SK-N-SH (cell line): ENCODE data around the gene FLAD1. TPM values are rescaled to one million over a fixed set of nuclear protein-coding genes. Genes with fewer than 3 reads are reported as not detected.

Experiments
- CTCF ChIA-PET: fragments of 300-600, 350-600 bp; formaldehyde crosslinking; extraction: SDS; loops from one replicate; lab custom pipeline; 2021; lab: Yijun Ruan, JAX
- POLR2A ChIA-PET: fragments of 350-600 bp; sonication (Branson Sonifier 250); formaldehyde crosslinking; extraction: SDS; loops from one replicate; lab custom pipeline; 2020; ENCODE audit warnings: antibody characterized with exemption, inconsistent platforms; lab: Yijun Ruan, JAX
- DNase-seq: peaks from one replicate; pipeline ENCODE4 v3.0.0; 2012
- H2AFZ ChIP-seq: fragments of 200-600 bp; sonication (generic); 2 replicates; pipeline ENCODE4 v1.8.1; 2016; ENCODE audit warnings: antibody characterized with exemption, mild to moderate bottlenecking, low read depth
- H3F3A ChIP-seq: fragments of 200-600 bp; sonication (generic); replicated peaks from 2 replicates; pipeline ENCODE3; 2016; ENCODE audit warnings: antibody characterized with exemption, mild to moderate bottlenecking; ENCODE audit not compliant: insufficient read depth
- H3K27ac ChIP-seq, 2 experiments: fragments of 200-500 bp in 1 of 2; fragments of 200-600 bp in 1 of 2; sonication (Bioruptor generic) in 1 of 2; sonication (generic), shearing (Covaris generic) in 1 of 2; 2 replicates each; pipeline versions ENCODE4 v1.5.1 to v1.6.1; 2014 to 2016; ENCODE audit warnings: low read depth in 2 of 2, inconsistent platforms in 1 of 2, low read length in 1 of 2, mild to moderate bottlenecking in 1 of 2, mixed read lengths in 1 of 2
- H3K27me3 ChIP-seq: fragments of 200-600 bp; sonication (generic), shearing (Covaris generic); 2 replicates; pipeline ENCODE4 v1.6.1; 2016; ENCODE audit warnings: mixed run types; ENCODE audit not compliant: insufficient read depth
- H3K36me3 ChIP-seq, 2 experiments: fragments of 200-500 bp in 1 of 2; fragments of 200-600 bp in 1 of 2; sonication (Bioruptor generic) in 1 of 2; sonication (generic) in 1 of 2; replicated peaks in 1 of 2; 2 replicates each; pipeline versions ENCODE3 to v1.5.1; 2014 to 2016; ENCODE audit warnings: low read length in 1 of 2, mild to moderate bottlenecking in 1 of 2; ENCODE audit not compliant: insufficient read depth in 2 of 2, control insufficient read depth in 1 of 2
- H3K4me1 ChIP-seq, 2 experiments: fragments of 200-500 bp in 1 of 2; fragments of 200-600 bp in 1 of 2; sonication (Bioruptor generic) in 1 of 2; sonication (generic), shearing (Covaris generic) in 1 of 2; 2 replicates each; pipeline versions ENCODE4 v1.5.1 to v1.6.1; 2014 to 2016; ENCODE audit warnings: low read depth in 1 of 2, low read length in 1 of 2, mixed run types in 1 of 2; ENCODE audit not compliant: insufficient read depth in 2 of 2, control insufficient read depth in 1 of 2
- H3K4me2 ChIP-seq: fragments of 200-600 bp; sonication (generic), shearing (Covaris generic); 2 replicates; pipeline ENCODE4 v1.6.1; 2017; ENCODE audit warnings: mixed run types
- H3K4me3 ChIP-seq, 2 experiments: fragments of 200-500 bp in 1 of 2; fragments of 200-600 bp in 1 of 2; sonication (Bioruptor generic) in 1 of 2; sonication (generic), shearing (Covaris generic) in 1 of 2; 2 replicates each; pipeline versions ENCODE4 v1.5.1 to v1.8.1; 2014 to 2016; ENCODE audit warnings: low read depth in 2 of 2, inconsistent platforms in 1 of 2, low read length in 1 of 2, mild to moderate bottlenecking in 1 of 2, mixed read lengths in 1 of 2, moderate library complexity in 1 of 2
- H3K79me2 ChIP-seq: fragments of 200-600 bp; sonication (generic); 2 replicates; pipeline ENCODE4 v1.8.1; 2017; ENCODE audit warnings: mild to moderate bottlenecking; ENCODE audit not compliant: insufficient read depth
- H3K9ac ChIP-seq: fragments of 200-600 bp; sonication (generic); 2 replicates; pipeline ENCODE4 v1.6.1; 2017; ENCODE audit warnings: mixed run types
- H3K9me2 ChIP-seq: fragments of 200-600 bp; sonication (generic); 2 replicates; pipeline ENCODE4 v1.6.1; 2017; ENCODE audit warnings: mixed run types
- H3K9me3 ChIP-seq: fragments of 200-600 bp; sonication (generic); 2 replicates; pipeline ENCODE4 v1.6.1; 2017; ENCODE audit warnings: mixed run types, mild to moderate bottlenecking, moderate library complexity
- H4K20me1 ChIP-seq: fragments of 200-600 bp; sonication (generic); 2 replicates; pipeline ENCODE4 v1.6.1; 2017; ENCODE audit warnings: mild to moderate bottlenecking, mixed run types; ENCODE audit not compliant: insufficient read depth
- EP300 ChIP-seq, 2 experiments: IDR thresholded peaks; 2 replicates each; pipeline versions ENCODE4 v1.4.0 to v1.6.1; 2012; ENCODE audit warnings: borderline replicate concordance in 1 of 2, low read depth in 1 of 2, low read length in 1 of 2
- IRF3 ChIP-seq: fragments of 150-350 bp; IDR thresholded peaks from 2 replicates; pipeline ENCODE4 v1.6.1; 2016; ENCODE audit warnings: mild to moderate bottlenecking, low read depth, low read length
- MEF2A ChIP-seq: IDR thresholded peaks from 2 replicates; pipeline ENCODE4 v1.4.0; 2012; ENCODE audit warnings: low read depth, borderline replicate concordance
- RAD21 ChIP-seq: IDR thresholded peaks from 2 replicates; pipeline ENCODE4 v1.6.1; 2012; ENCODE audit warnings: mild to moderate bottlenecking, low read length
- RCOR1 ChIP-seq: fragments of 150-350 bp; IDR thresholded peaks from 2 replicates; pipeline ENCODE4 v1.6.1; 2017; ENCODE audit warnings: antibody characterized with exemption, low read length
- SIN3A ChIP-seq: IDR thresholded peaks from 2 replicates; pipeline ENCODE4 v1.6.1; 2012; ENCODE audit warnings: low read depth, mild to moderate bottlenecking, low read length, moderate library complexity, borderline replicate concordance
- SMC3 ChIP-seq: IDR thresholded peaks from 2 replicates; pipeline ENCODE4 v1.6.1; 2012; ENCODE audit warnings: low read depth, low read length, improper control_type of control experiment
- WGBS: methylation state at CpG from one replicate; pipeline ENCODE4 v1.1.6; 2017; ENCODE audit warnings: low lambda C conversion rate; 5-methylcytosine and 5-hydroxymethylcytosine counted together
- polyA plus RNA-seq, 3 experiments: library from polyadenylated mRNA; depleted of rRNA; stranded (reverse); fragments of >200 nt; gene quantifications; 2 replicates each; pipeline ENCODE4 v1.2.3, GENCODE V29; 2012

FLAD1 gene
- polyA plus RNA-seq, 1 of the 3 experiments (the other 2 are of a cell fraction): 50.8 TPM

- H3K9me3 ChIP-seq: no peaks in the 10 kb centered on the region
- no peak overlapping the region for H3K4me2 ChIP-seq
- no peak overlapping the region for H3K4me3 ChIP-seq
- peaks cover 2 to 26% of the 10 kb centered on the region in 2 experiments; a peak in 3 of 4 replicates for H3K4me1 ChIP-seq
- no peak overlapping the region for H3K9ac ChIP-seq
- H3F3A ChIP-seq: peaks cover 5% of the 10 kb centered on the region
- ChIA-PET POLR2A (interaction anchor here (1.2 kb wide), 1 partner anchor 32 kb away, joined by 3 read pairs; no protein-coding TSS in a partner anchor), CTCF (interaction anchor here (1.1 to 37.5 kb wide), 6 partner anchors 11 to 93 kb away, joined by 3 to 640 read pairs (median 8); partner anchors contain the start of genes LENEP, PYGO2 and ZBTB7B)
- no peak for DNase-seq
- H3K36me3 ChIP-seq: peaks cover 24 to 33% of the 10 kb centered on the region in 2 experiments
- no peaks in the 10 kb centered on the region for H3K27me3 ChIP-seq
- H3K9me2 ChIP-seq: no peaks in the 10 kb centered on the region
- no peak overlapping the region for H2AFZ ChIP-seq
- no peaks in the 10 kb centered on the region for H4K20me1 ChIP-seq
- no peak for TF ChIP-seq RCOR1
- TF ChIP-seq SIN3A: no peak
- TF ChIP-seq SMC3: no peak
- TF ChIP-seq EP300 (IDR thresholded peaks at IDR 0.05; ENCODE audit: borderline replicate concordance in 1 of 2, low read depth in 1 of 2, low read length in 1 of 2): no peak
- TF ChIP-seq IRF3: no peak
- 91% methylated on average over 6 of the region's 6 CpGs for WGBS
- no peak overlapping the region for H3K27ac ChIP-seq
- peaks cover 57% of the 10 kb centered on the region for H3K79me2 ChIP-seq
These were observed 4.2 kb downstream of the FLAD1 start for GRCh38 chr1:154987326-154987725.

- POLR2A ChIA-PET: interaction anchor here (0.6 to 1.2 kb wide), 4 partner anchors 11 to 65 kb away, joined by 3 to 4 read pairs (median 3); no protein-coding TSS in a partner anchor
- Histone ChIP-seq H3K9me2 (no peaks in the 10 kb centered on the region), H3K4me1 (peaks cover 0 to 26% of the 10 kb centered on the region in 2 experiments; a peak in 1 of 4 replicates), H3K36me3 (peaks cover 24 to 33% of the 10 kb centered on the region in 2 experiments), H3K4me2 (no peak overlapping the region), H3F3A (peaks cover 4% of the 10 kb centered on the region), H3K79me2 (peaks cover 54% of the 10 kb centered on the region), H3K9ac (no peak overlapping the region), H3K4me3 (no peak overlapping the region), H3K27me3 (no peaks in the 10 kb centered on the region), H3K27ac (no peak overlapping the region)
- DNase-seq: no peak
- CTCF ChIA-PET: interaction anchor here (0.6 to 37.5 kb wide), 11 partner anchors 10 to 103 kb away, joined by 3 to 640 read pairs (median 4); partner anchors contain the start of genes CKS1B, LENEP, PBXIP1 and PYGO2
- no peak for TF ChIP-seq MEF2A
- TF ChIP-seq RAD21: peak; percentile 37
- TF ChIP-seq, all 33 proteins: peak for 1
- H2AFZ ChIP-seq: no peak overlapping the region
- WGBS: 93% methylated on average over 13 of the region's 17 CpGs
- no peaks in the 10 kb centered on the region for H4K20me1 ChIP-seq
- no peaks in the 10 kb centered on the region for H3K9me3 ChIP-seq
These were observed 5.2 kb downstream of the FLAD1 start for GRCh38 chr1:154988058-154988954.
